ENCODE data around the gene TTLL1.

DNA sequence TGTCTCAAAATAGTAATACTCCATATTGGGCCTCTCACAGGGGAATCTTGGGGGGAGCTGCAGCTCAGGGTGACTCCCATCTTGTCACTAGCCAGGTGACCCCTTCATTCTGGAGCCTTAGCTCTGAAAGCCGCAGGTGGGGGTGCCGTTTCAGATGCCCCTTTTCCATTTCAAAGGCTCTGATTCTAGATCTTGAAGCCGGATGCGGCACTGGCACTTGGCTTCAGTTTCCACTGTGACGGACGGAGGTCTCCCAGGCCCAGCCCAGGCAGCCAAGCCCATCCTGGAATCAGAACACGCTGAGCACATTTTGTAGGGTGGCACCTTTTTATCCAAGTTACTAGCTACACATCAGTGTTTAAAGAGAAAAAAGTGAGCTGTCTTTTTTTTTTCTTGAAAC, 27.7 kb upstream of the TTLL1 start:
- TF ChIP-seq CTCF (conservative IDR thresholded peaks at IDR 0.05 in 1 of 2, IDR thresholded peaks at IDR 0.05 in 1 of 2; ENCODE audit: extremely low read depth in 1 of 2, insufficient read depth in 1 of 2, low read depth in 1 of 2, low read length in 2 of 2) (no peak), EZH2 (IDR thresholded peaks at IDR 0.05; ENCODE audit: borderline replicate concordance, low read length) (no peak)
